NB4 (cell line): Measurements from ENCODE around the gene SEMA4A.

Experiments
- MYC ChIP-seq: IDR thresholded peaks from 2 replicates; pipeline ENCODE4 v1.6.1; 2011; ENCODE audit warnings: low read depth, low read length
- POLR2A ChIP-seq: IDR thresholded peaks from 2 replicates; pipeline ENCODE4 v1.6.1; 2011; ENCODE audit warnings: mild to moderate bottlenecking; ENCODE audit not compliant: insufficient read length; ENCODE audit errors: extremely low read depth
- TF ChIP-seq, protein P1 (sequence below): IDR thresholded peaks from one replicate; pipeline ENCODE4 v1.5.1; 2012; ENCODE audit warnings: low read depth, low read length

DNA sequence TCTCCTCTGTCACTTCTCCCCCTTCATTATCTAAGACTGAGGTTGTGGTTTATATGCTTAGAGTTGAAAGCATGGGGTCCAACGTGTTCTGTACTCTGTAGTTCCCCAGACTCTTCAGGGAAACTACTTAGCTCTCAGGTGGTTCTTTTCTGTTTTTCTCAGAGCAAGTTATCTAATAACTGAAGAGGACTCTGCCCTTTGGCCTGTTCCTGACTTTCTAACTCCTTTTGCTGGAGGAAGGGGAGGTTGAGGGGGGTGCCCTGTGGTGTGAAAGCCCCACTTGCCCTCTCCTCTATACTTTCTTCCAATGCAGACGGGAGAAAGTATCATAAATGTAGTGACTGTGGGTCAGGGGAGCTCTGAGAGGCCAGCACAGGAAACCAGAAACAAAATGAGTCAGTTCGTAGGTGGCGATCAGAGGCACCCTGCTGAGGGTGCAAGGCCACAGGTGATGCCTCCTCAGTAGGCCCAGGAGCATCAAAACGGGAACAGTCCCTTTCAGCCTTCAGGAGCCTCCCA is 45.5 kb downstream of the SEMA4A start:
- TF ChIP-seq POLR2A (no peak), MYC (no peak)
- TF ChIP-seq, protein P1, sequence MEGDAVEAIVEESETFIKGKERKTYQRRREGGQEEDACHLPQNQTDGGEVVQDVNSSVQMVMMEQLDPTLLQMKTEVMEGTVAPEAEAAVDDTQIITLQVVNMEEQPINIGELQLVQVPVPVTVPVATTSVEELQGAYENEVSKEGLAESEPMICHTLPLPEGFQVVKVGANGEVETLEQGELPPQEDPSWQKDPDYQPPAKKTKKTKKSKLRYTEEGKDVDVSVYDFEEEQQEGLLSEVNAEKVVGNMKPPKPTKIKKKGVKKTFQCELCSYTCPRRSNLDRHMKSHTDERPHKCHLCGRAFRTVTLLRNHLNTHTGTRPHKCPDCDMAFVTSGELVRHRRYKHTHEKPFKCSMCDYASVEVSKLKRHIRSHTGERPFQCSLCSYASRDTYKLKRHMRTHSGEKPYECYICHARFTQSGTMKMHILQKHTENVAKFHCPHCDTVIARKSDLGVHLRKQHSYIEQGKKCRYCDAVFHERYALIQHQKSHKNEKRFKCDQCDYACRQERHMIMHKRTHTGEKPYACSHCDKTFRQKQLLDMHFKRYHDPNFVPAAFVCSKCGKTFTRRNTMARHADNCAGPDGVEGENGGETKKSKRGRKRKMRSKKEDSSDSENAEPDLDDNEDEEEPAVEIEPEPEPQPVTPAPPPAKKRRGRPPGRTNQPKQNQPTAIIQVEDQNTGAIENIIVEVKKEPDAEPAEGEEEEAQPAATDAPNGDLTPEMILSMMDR: no peak
